Skin of body (tissue), 2 donors: ENCODE measurements around the gene C6orf62. TPM values are rescaled to one million over a fixed set of nuclear protein-coding genes. Genes with fewer than 3 reads are reported as not detected.
A peak's percentile ranks its signal among the peaks of the same experiment; 100 is the strongest.
"Not testable (repeated sequence)": the region's sequence is repeated elsewhere in the genome, so short reads cannot be mapped to it uniquely, and the experiment has no call there.

Experiments used
- DNase-seq: peaks from one replicate; lab custom pipeline; 2025; lab: John Stamatoyannopoulos, UW
- total RNA-seq: library from RNA; depleted of rRNA; stranded (reverse); fragments of >200 nt; gene quantifications from one replicate; pipeline ENCODE4 v1.2.3, GENCODE V29; 2014

Gene C6orf62
- total RNA-seq, 1 donor from 2014 or later, result 45.5 TPM

DNA sequence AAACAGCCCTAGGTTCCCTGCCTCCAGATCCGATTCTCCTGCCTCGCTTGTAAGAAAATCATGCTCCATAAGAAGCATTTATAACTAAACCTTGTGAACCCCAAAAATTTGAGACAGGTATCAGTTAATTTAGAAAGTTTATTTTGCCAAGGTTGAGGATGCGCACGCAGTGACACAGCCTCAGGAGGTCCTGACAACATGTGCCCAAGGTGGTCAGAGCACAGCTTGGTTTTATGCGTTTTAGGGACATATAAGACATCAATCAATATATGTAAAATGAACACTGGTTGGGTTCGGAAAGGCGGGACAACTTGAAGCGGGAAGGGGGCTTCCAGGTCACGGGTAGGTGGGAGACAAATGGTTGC, 50.0 kb downstream of the C6orf62 start:
- DNase-seq, result no peak

DNA sequence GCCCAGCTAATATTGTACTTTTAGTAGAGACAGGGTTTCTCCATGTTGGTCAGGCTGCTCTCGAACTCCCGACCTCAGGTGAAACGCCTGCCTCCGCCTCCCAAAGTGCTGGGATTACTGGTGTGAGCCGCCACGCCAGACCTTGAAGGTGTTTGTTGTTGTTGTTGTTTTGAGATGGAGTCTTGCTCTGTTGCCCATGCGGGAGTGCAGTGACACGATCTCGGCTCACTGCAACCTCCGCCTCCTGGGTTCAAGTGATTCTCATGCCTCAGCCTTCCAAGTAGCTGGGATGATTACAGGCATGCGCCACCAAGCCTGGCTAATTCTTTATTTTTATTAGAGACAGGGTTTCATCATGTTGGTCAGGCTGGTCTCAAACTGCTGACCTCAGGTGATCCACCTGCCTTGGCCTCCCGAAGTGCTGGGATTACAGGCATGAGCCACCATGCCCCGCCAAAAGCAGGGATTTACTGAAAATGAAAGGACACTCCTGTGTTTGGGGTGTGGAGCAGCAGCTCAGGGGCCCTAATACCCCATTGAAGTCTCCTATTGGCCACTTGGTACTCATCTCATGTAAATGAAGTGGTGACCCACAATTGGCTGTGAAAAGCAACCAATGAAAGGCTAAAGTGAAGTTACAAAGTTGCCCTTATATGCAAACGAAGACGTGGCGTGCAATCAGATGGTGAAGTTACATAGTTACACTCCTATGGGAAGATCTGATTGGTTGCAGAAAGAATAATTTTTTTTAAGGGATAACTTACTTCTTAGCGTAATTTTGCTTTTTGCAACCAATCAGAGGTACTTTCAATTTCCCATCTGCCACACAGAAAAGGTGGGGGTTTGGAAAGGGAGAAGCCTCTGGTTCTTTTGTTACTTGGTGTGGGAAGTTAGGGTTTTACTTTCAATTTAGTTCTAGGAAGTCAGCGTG, 50.6 kb downstream of the C6orf62 start:
- DNase-seq, result not testable (repeated sequence)

DNA sequence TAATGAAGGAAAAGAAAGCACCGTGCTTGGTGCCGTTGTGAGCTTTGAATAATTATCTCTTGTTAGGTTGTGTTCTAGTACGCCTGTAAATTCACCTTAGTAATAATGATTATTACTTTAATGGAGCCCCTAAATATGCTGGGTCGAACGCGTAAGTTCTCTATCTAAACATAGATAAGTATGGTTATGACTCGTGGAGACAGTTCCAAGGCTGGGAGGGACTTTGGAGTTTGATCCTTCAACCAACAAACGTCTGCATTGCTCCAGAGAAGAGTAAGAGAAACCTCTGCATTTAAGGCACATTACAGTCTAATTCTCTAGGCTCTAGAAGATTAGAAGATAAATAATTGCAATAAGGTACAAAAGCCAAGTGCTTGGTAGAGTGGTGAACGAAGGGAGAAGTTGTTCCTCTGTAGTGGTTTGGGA, 51.6 kb downstream of the C6orf62 start:
- DNase-seq, result peak; percentile 46

DNA sequence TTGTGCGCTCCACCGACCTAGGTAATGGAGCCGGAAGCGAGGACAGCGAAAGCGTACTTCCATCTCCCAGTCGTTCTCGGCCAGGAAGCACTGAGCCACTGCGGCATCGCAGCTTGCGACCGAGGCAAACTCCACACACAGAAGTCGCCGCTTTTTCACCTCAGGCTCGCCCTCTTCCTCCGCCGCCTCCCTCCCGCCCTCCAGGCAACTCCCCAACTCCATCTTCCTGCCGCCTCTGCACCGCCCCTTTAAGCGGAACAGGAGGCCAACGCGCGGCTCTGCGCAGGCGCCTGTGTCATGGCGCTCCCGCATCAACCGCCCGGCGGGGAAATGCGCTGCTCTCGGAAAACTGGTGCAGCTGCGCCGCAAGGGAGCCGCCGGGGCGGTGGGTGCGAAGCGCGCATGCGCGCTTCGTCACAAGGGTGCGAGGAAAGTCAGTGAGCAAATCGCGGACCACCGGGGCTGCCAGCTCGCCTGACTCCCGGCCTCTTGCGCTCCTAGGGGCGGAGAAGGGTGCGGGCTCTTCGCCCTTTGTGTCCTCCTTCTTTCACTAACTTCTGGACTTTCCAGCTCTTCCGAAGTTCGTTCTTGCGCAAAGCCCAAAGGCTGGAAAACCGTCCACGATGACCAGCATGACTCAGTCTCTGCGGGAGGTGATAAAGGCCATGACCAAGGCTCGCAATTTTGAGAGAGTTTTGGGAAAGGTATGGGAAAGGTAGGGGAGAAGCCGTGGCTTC, 52.1 kb downstream of the C6orf62 start, which contains the start of the genes ACOT13 and TDP2:
Gene ACOT13 (plus strand): TSS at position 437 of the 737 bp plus-strand sequence. CDS start 187 bp downstream, at position 624.
Gene TDP2 (minus strand): TSS at position 259 of the 737 bp plus-strand sequence. CDS start 37 bp downstream, at position 222.
- peak; percentile 99 for DNase-seq

DNA sequence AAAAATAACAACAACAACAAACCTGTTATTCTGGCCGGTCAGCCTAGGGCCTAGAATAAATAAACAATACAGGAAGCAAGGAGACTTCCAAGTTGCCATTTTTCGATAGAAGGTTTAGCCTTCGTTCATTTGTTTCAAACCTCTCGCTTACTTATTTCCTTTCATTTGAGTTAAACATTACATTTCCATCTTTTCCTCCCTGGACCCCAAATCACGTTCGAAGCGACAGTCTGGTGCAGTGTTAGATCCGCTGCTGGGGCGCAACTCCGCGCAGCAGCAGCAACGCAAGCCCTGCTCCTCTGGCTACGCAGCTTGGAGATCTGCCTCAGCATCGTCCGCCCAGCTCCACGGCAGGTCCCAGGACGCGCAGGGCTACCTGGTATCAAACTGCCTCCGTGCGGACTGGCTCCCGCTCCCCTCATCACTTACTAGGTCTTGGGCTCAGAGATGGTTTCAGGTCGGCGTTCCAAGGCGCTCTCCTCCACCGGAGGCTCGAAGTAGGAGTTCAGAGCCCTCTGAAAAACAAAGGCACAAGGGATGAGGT, 52.8 kb downstream of the C6orf62 start:
- no peak for DNase-seq

DNA sequence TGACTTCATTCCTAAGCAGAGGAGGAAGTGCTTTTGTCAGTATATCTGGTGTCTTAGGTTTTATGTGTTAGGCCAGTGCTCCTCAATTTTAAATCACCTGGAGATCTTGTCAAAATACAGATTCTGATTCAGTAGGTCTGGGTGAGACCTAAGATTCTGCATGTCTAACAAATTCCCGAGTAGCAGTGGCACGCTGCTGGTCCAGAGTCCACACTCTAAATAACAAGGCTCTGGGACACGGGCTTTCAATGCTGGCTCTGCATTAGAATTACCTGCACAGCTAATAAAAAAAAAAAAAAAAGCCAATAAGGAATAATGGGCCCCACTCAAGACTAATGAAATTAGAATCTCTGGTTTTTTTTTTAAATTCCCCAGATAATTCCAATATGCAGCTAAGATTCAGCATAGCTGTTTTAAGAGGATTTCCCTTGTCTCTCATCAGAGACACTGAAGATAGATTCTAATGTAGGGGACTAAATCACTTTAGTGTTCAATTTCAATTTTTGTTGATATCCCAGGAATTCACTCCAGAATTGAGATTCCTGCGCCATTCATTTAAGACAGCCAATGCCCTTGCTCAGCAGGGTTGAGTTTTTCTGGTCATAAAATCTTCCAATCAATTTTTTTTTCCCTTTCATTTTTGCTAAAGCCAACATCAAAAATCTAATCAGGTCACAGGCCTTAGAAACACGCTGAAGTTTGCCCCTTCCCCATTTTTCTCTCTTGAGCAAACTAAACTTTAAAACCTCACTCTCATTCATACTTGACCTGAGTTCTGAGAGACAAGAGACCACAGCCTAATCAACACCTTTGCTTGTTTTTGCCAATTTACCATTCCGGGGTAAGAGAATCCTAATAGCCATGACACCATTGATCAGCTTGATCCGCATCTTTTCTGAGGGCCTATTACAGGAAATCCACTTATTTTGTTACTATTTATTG, 54.6 kb downstream of the C6orf62 start:
- no peak for DNase-seq

DNA sequence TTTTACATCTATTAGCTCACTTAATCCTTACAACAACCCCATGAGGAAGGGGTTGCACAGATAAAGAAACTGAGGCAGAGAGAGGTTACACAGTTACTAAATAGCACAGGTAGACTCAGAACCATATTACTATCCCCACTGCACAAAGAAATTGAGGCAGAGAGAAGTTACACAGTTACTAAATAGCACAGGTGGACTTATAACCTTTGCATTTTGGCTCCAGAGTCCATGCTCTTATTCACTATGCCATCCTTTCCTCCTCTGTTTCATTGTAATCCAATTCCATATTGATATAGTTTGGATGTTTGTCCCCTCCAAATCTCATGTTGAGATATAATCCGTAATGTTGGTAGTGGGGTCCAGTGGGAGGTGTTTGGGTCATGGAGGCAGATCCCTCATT, 55.8 kb downstream of the C6orf62 start:
- DNase-seq, result no peak

DNA sequence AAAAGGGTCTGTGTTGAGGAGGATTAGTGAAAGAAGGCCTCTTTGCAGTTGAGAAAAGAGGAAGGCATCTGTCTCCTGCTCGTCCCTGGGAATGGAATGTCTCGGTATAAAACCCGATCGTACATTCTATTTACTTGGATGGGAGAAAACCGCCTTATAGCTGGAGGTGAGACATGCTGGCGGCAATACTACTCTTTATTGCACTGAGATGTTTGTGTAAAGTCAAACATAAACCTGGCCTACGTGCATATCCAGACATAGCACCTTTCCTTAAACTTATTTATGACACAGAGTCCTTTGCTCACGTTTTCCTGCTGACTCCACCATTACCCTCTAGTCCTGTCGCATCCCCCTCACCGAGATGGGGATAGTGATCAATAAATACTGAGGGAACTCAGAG, 56.7 kb downstream of the C6orf62 start:
- no peak for DNase-seq

DNA sequence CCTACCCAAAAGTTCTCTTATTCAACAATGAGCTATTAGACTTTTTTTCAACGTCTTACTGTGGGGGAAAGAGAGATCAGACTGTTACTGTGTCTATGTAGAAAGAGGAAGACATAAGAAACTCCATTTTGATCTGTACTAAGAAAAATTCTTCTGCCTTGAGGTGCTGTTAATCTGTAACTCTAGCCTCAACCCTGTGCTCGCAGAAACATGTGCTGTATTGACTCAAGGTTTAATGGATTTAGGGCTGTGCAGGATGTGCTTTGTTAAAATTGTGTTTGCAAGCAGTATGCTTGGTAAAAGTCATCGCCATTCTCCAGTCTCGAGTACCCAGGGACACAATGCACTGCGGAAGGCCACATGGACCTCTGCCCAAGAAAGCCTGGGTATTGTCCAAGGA, 57.2 kb downstream of the C6orf62 start:
- DNase-seq, result not testable (repeated sequence)

DNA sequence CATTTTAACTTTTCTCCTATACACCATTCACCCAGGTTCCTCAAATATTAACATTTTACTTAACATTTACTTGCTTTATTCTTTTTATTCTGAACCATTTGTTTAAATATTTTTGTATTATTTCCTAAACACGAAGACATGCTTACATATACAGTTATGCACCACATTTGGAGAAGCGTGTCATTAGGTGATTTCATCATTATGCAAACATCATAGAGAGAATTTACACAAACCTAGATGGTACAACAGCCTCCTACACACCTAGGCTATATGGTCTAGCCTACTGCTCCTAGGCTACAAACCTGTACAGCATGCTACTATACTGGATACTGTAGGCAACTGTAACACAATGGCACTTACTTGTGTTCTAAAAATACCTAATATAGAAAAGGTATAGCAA, 58.8 kb downstream of the C6orf62 start:
- no peak for DNase-seq

DNA sequence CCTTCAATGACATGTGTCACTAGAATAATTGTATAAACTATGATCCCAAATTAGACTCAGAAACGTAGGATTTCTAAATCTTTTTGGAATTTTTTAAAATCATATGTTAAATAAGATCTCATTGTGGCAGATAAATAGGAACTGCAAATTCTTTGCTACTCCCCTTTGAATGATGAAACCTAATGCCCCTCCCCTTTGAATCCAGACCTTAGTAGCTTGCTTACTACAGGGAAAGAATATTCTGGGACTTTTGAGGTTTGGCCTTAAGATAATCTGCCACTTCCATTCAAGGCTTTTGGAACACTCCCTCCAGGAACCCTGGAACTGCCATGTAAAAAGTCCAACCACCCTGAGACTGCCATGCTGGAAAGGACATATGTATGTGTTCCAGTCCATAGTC, 59.4 kb downstream of the C6orf62 start:
- no peak for DNase-seq

DNA sequence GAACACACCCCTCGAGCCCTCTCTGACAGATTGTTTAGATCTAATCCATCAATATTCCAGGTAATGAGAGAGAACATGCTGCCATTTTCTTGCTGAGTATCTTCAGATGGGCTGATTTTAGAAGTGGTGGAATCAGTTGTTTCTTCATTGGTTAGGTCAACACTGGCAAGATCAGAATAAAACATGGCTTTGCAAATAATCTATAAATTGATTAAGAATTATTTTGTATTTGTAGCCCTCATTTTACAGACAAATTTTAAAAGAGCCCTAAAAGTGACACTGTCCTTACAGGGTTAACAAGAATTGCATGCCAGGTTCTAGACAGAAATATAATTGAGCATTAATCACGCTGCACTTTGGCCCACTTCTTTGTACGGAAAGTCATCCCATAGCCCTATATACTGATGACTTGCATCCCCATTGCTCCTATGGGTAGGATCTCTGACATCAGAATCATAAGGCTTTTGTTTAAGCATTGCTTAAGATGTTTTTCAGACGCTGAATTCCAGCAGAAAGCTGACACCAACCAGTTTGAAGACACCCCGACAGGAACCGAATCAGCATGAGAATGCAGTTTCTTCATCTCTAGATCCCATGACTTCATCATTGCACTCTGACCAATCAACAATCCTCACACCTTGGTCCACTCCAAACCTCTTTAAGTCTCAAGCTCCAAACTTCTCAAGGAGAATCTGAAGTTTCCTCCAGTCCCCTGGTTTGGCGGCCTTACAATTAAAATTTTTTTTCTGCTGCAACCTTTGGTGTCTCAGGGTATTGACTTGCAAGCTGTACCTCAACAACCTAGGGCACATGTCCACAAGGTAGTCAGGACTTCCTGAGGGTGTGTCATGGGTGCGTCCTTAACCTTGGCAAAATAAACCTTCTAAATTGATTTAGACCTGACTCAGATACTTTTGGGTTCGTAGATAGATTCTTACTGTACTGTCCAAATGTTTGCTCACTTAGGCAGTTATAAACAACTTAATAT, 60.1 kb downstream of the C6orf62 start:
- no peak for DNase-seq

DNA sequence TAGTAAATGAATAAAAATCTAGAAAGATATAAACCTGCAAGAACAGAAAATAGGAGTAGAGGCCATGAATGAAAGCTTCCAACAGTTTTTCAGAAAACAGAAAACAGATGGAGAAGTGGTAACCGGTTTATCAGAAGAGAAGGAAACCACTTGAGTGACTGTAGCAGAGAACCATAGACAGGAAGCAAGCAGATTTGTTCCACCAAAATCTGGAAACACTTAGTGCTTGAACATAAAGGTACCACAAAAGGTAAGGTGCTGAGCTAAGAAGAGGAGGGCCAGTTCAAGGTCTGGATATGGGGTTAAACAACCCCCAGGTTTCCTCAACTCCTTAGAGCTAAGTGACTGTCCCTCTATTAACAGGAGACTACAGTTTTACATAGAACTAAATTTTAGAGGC, 63.7 kb downstream of the C6orf62 start:
- DNase-seq, result no peak

Other genes starting within 250 kb of the C6orf62 start
- gene GPLD1, start 229.6 kb downstream of the C6orf62 start, total RNA-seq, result 10.2 TPM
- gene ALDH5A1, start 224.2 kb downstream of the C6orf62 start, total RNA-seq, result 7.7 TPM
- gene KIAA0319, start 73.0 kb downstream of the C6orf62 start, total RNA-seq, result 0.20 TPM
- 27.1 TPM for gene TDP2, start 52.3 kb downstream of the C6orf62 start, total RNA-seq
- gene ACOT13, start 52.1 kb downstream of the C6orf62 start, total RNA-seq, result 4.3 TPM
- 18.2 TPM for gene GMNN, start 55.8 kb upstream of the C6orf62 start, total RNA-seq
- not detected for gene ARMH2, start 79.8 kb upstream of the C6orf62 start, total RNA-seq
- gene RIPOR2, start 216.8 kb upstream of the C6orf62 start, total RNA-seq, result 13.6 TPM